Stimulated activated CD8-positive, alpha-beta memory T cell treated with anti-CD3 and anti-CD28 coated beads, Interleukin-12 subunit alpha, Interleukin-12 subunit beta, amount 100 ng/mL, for 24 hours (primary cell): ENCODE measurements around the gene OLFM1.
"Not testable (repeated sequence)": the region's sequence is repeated elsewhere in the genome, so short reads cannot be mapped to it uniquely, and the experiment has no call there.

Experiments
- DNase-seq: peaks from one replicate; pipeline ENCODE4 v3.0.0-alpha.2; 2020; ENCODE audit errors: extremely low read depth

Gene OLFM1

DNA sequence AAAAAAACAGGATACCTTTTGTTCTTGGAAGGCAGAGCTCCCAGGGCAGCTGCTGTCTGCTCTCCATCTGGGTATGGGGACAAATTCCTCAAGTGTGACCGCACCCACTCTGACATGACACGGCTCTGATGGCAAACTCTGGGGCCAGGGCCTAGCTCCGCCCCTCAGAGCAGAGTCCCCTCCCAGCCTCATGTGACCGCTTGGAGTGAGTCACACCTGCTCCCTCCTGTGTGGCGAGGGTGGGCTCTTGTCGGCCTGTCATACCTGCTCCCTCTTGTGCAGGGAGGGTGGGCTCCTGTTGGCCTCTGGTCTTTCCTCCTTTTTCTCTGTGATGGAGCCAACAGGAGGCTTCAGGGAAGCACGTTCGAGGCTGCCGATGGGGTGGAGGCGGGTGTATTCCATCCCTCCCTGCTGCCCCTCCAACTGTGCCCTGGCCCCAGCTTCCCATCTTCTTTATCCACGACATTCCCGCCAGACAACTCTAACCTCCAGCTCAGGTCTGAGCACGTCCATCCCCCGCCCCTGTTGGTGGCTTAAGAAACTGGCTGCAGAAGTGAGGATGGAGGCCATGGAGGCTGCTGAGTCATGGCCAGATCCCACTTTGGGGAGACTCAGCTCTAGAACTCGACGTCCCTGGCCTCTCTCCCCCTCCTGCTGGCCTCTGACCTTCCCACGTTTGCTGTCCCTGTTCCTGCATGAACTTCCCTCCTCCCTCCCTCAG lies 65.3 kb downstream of the OLFM1 start:
- no peak for DNase-seq

- no peak for DNase-seq
These were observed 66.7 kb downstream of the OLFM1 start for GRCh38 chr9:135154050-135154615.

DNA sequence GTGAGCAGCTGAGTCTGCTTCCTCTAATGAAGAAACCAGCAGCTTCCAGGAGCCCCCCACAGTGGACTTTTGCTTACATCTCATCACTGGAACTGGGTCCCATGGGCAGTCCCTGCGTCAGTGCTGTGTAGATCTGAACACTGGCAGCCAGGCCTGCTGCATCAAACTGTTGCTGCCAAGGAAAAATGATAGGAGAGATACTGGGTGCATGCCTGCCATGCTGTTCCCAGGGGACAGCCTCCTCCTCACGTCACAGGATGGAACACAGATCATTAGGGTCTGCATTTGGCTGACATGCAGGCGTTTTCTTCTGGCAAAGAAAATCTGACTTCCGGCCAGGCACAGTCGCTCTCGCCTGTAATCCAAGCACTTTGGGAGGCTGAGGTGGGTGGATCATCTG lies 67.9 kb downstream of the OLFM1 start:
- DNase-seq = no peak

DNA sequence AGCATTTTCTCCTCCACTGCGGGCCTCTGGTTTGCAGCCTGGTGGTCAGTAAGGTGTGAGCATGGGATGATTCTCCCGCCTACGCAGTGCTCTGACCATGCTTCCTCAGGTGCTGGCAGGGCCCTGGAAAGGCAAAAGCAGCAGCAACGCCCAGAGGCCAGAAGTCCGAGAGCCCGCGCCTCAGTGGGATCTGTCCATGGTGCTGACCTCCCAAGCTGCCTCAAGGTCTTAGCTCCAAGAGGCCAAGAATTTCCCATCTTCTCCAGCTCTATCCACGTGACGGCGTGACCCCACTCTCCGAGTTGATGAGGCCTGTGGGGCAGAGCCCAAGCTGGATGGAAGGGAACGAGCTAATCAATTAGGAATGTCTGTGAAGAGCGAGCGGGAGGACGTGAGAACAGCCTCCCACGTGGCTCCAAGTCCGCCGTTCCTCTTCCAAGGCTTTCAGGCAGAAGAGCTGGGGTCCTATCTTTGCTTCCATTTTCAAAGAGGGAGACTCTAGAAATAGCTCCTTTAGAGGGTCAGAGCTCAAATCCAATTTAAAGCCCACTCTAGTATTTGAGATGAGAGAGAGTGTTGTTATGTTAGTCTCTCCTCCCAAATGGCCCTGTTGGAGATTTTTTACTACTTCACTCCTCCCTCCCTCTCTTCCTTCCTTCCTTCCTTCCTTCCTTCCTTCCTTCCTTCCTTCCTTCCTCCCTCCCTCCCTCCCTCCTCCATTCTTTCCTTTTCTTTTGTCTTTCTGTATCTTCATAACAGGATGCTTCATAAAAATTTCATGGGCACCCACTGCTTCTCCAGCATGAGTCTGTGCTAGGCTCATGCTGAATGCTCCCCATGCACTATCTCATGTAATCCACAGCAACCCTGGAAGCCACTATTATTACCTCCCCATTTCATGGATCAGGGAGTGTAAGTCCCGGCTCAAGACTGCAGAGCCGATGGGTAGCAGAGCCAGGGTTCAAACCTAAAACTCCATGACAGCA lies 69.3 kb downstream of the OLFM1 start:
- DNase-seq = no peak

DNA sequence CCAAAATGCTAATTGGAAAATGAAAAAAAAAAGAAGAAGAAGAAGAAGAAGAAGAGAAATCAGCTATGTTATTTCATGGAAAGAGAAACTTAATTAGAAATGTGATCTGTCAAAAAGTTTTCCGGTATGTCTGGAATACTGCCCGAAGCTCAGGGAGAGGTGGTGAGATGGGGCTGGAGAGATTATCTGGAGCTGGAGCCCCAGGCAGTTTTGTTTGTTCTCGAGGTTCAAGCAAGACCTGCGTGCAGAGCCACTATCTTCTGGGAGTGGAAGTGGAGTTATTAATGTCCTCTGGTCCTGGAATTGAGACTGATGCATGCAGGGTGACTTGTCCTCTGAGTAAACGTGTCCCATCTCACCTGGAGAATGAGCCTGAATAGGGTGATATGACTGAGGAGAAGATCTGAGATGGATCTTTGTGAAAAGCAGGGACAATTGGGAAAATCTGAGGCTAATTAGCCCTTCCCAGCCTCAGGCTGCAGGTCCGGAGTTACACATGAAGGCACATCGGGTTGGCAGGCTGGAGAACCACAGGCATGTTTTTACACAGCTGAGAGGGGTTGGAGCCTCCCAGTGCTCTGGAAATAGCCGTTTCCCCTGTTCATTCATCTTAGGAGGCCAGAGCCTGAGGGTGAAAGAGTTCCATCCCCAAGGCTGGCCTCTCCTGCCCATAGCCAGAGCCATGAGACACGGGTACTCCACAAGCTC lies 70.5 kb downstream of the OLFM1 start:
- DNase-seq = no peak

DNA sequence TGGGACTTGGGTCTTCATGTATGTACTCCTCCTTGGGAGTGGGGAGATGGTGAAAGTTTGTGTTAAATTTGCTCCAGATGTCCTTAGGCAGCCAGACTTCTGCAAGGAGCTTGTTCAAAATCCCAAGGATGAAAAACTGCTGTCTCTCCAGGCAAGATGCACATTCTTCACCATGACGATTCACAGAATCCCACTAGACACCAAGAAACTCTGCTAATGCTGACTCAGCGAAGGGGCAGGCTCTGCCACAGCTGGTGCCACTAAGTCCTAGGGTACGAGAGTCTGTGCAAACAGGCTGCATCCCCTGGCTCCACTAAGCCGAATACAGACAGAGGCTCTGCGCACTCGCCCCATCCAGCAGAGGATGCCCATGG lies 71.1 kb downstream of the OLFM1 start:
- no peak for DNase-seq

GRCh38 chr9:135159801-135160200 lies 72.3 kb downstream of the OLFM1 start:
- DNase-seq = no peak

DNA sequence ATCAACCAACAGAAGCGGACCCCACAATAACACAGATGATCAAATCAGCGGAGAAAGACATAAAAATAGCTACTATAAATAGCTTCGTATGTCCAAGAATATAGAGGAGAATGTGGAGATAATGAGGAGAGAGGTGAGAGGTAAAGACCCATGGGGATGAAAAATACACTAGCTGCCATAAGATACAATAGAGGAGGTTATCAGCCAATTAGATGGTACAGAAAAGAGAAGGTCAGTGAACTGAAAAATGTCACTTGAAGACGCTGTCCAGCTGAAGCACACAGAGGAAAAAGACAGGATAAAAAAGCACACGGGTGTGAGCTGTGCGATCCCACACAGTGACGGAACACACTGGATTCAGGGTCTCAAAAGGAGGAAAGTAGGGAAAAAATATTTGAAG lies 73.4 kb downstream of the OLFM1 start:
- DNase-seq = no peak

GRCh38 chr9:135162599-135162998 lies 75.1 kb downstream of the OLFM1 start:
- not testable (repeated sequence) for DNase-seq

DNA sequence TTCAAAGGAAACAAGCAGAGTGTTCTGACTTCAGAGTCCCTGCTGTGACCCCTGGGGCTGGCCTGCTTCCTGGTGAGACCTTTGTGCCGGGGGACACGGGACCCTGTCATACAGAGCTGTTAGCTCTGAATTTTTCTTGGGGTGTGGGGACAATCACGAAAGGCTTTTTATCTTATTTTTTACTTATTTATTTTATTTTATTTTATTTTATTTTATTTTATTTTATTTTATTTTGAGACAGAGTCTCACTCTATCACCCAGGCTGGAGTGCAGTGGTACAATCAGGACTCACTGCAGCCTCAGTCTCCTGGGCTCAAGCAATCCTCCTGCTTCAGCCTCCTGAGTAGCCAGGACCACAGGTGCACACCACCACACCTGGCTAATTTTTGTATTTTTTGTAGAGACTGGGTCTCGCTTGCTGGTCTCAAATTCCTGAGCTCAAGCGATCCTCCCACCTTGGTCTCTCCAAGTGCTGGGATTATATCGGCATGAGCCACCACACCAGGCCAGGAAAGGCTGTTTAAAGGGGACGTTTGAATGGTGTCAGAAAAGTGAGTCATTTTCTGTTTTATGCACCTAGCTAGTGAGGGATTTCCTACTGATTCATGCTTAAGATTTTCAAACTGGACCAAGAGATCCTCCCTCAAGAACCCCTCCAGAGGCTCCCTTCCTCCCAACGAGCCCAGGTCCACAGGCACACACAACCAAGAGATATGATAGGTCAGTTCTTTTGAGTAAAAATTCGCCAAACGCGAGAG lies 75.7 kb downstream of the OLFM1 start:
- no peak for DNase-seq

DNA sequence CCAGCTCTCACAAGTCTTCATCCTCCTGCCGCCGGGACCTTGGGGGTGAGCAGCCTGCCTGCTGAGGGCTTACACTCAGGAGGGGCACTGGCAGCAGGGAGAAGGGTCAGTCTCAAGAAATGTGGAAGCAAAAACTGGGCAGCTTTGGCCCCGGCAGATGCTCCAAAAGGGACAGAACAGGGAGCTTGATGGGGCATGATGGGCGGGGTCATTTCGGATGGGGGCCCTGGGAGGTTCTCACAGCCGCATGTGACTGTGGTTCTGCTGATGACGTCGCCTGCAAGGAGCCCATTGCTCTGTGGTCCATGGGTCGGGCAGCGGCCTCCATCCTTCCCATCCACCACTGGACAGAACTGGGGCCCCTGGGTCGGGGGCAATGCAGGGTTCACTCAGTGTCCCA lies 76.6 kb downstream of the OLFM1 start:
- no peak for DNase-seq

DNA sequence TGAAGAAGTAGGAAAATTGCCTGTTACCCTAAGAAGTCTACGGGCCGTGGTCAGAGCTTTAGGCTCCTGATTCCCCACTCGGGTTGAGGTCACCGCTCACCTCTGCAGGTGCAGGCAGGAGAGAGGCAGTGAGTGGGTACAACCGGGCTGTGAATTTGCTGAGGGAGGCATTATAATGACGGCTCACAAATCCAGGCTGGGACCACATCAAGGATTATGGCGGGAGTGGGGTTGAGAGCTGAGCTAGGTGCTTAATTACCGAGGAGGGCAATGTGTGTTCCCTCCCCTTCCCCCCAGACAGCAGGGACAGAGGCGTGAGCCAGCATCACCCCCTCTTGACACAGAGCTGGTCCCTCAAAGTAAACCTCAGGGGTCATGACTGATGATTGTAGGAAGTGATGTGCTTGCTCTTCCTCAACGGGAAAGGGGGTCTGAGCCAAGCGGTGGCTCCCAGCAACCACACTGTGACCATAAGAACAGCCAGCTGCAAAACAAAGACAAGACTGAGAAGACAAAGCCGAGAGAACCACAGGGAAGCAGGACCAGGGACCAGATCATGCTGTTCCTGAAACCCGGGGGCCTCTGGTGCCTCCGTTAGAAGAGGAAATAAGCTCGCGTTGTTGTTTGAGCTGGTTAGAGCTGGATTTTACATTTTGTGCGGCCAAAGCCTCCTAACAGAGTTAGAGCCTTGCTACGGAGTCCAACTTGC lies 77.7 kb downstream of the OLFM1 start:
- DNase-seq = no peak

- DNase-seq = no peak
These were observed 78.5 kb downstream of the OLFM1 start for GRCh38 chr9:135165756-135166519.

- DNase-seq = no peak
These were observed 79.1 kb downstream of the OLFM1 start for GRCh38 chr9:135166565-135166964.

DNA sequence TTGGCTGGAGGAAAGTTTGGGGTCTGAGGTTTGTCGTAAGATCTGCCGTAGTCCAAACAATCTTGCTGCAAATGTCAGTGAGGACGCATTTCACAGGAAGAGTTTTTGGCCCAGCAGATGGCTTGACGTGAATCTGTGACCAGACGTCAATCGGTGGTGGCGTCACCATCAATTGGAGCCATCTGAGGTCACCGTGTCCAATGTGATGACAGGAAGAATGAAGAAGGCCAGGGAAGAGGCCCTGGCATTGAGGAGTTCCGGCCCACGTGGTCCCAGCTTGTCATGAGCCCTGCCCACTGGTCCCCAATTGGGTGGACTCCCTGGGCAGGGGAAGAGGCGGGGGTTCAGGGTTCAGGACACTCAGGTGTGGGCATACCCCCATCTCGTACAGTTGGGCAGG lies 79.9 kb downstream of the OLFM1 start:
- no peak for DNase-seq

DNA sequence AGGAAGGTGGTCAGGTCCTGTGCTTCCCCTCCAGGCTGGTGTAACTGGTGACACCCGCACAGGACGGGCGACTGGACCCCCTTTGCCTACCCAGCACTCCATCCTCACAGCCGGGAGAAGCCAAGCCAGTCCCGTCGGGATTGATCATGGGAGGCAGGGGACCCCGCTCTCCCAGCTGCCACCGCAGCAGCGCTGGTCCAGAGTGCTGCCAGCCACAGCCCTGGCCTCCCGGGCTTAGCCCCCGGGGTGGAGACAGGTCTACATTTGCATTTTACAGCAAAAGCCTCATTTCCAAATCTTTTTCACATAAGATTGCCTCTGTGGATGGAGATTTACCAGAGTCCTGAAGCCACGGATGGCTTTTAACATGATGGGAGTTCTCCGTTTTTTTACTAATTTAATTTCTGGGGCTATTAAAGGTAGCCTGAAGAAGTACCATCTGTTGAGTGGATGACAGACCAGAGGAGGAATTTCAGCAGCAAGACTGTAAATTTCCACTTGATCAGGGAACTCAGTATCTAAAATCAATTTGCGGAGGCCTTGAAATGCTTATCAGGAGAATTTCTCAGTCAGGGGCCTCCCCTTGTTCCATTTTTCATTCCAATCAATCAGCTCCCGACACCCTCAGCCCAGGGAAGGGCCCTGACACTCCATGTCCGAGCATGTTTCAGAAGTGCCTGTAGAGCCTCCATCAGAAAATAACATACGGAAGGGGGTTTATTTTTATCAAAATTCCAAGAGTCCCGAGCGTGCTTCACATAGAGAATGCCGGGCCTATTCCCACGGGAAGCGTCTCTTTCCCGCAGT lies 80.6 kb downstream of the OLFM1 start:
- no peak for DNase-seq

- DNase-seq = no peak
These were observed 82.3 kb downstream of the OLFM1 start for GRCh38 chr9:135169709-135170226.

DNA sequence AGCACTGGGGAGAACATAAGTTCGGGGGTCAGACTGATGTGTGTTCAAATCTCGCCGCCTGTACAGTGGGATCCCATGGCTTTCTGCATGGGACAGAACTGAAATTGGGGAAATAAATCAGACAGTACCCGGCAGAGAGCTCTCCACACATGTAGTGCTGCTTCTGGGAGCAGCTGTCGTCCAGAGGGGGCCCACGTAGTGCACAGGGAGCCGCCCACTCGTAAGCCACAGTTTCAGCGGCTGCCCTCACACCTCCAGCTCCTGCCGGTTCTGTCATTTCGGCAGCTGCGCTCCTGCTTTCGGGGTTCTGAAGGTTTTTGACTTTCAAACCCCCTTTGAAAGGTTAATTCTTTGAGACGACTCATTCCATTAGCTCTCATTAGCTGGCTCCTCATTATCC lies 83.1 kb downstream of the OLFM1 start:
- no peak for DNase-seq
